Ishikawa (cell line): Measurements from ENCODE around the gene OR9A4.

Experiments
- CEBPB ChIP-seq: IDR thresholded peaks from 2 replicates; pipeline ENCODE4 v1.6.1; 2012
- CREB1 ChIP-seq: IDR thresholded peaks from 2 replicates; pipeline ENCODE4 v1.6.1; 2012; ENCODE audit warnings: low read depth
- EGR1 ChIP-seq: IDR thresholded peaks from 2 replicates; pipeline ENCODE4 v1.6.1; 2012
- EP300 ChIP-seq: IDR thresholded peaks from 2 replicates; pipeline ENCODE4 v1.6.1; 2012; ENCODE audit warnings: borderline replicate concordance
- FOXM1 ChIP-seq: IDR thresholded peaks from 2 replicates; pipeline ENCODE4 v1.6.1; 2012; ENCODE audit warnings: low read depth, borderline replicate concordance
- MAX ChIP-seq: IDR thresholded peaks from 2 replicates; pipeline ENCODE4 v1.6.1; 2012
- NFIC ChIP-seq: IDR thresholded peaks from 2 replicates; pipeline ENCODE4 v1.6.1; 2012
- RAD21 ChIP-seq: IDR thresholded peaks from 2 replicates; pipeline ENCODE4 v1.6.1; 2012; ENCODE audit warnings: low read depth
- REST ChIP-seq: IDR thresholded peaks from 2 replicates; pipeline ENCODE4 v1.6.1; 2012; ENCODE audit warnings: low read depth, mild to moderate bottlenecking
- TAF1 ChIP-seq: IDR thresholded peaks from 2 replicates; pipeline ENCODE4 v1.6.1; 2012; ENCODE audit warnings: low read depth, mild to moderate bottlenecking
- TCF12 ChIP-seq: IDR thresholded peaks from 2 replicates; pipeline ENCODE4 v1.6.1; 2012; ENCODE audit warnings: low read depth
- USF1 ChIP-seq: IDR thresholded peaks from 2 replicates; pipeline ENCODE4 v1.6.1; 2012
- YY1 ChIP-seq: IDR thresholded peaks from 2 replicates; pipeline ENCODE4 v1.6.1; 2012; ENCODE audit warnings: low read depth

- TF ChIP-seq CEBPB (no peak), EP300 (no peak), TAF1 (no peak), FOXM1 (no peak), REST (no peak), USF1 (no peak), YY1 (no peak), CREB1 (no peak), RAD21 (no peak), NFIC (no peak), MAX (no peak), TCF12 (no peak), EGR1 (no peak)
These were observed 12.1 kb downstream of the OR9A4 start for GRCh38 chr7:141928146-141928844.
